ENCODE results near the gene PTPN14.

DNA sequence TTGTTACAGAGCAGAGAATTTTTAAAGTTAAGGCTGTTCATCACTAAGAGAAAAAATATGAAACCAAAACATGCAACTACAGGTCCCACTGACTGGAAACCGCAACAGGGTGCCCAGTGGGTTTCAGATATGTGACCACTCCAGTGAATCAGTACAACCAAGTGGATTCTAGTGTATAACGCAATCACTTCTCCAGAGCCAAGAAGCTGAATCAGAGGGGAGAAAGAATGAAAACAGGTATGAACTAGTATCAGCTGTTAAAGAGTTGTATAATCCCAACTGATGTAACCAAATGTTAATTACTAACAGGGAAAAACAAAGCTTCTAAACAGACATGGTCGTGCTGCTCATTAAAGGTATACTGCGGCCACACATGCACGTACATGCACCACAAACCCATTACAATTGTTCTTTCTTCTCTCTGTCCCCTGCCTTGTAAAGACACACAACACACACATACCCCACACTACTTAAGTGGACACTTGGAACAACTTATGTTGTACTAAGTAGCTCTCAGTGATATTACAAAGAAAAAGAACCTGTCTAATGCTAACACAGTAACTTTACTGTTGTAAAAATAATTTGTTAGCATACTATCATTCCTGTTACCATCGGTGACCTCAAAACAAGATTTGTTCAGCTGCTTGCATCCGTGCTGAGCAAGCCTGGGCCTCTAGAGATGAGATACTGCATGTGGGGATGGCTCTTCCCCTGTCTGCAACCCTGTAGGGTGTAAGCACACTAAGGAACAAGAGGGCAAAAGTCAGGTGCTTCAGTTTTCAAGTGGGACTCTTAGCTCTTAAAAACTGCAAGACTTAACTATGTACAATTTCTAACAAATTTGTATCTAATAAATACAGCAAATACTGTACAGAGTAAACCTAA lies 74.2 kb downstream of the PTPN14 start:
- no peak for TF ChIP-seq CTCF (IDR thresholded peaks at IDR 0.05)
- no peak for TF ChIP-seq SMAD4 (CRISPR knock-in tag; IDR thresholded peaks at IDR 0.05)
- TF ChIP-seq KAT7 (CRISPR knock-in tag; IDR thresholded peaks at IDR 0.05; ENCODE audit: borderline replicate concordance): no peak
- no peak for TF ChIP-seq ZBTB43 (CRISPR knock-in tag; IDR thresholded peaks at IDR 0.05)
- no peak for TF ChIP-seq IRF2 (CRISPR knock-in tag; IDR thresholded peaks at IDR 0.05; ENCODE audit: borderline replicate concordance, low read depth)
- no peak for TF ChIP-seq CBFB (CRISPR knock-in tag; IDR thresholded peaks at IDR 0.05; ENCODE audit: low read depth)
- TF ChIP-seq, protein P1, sequence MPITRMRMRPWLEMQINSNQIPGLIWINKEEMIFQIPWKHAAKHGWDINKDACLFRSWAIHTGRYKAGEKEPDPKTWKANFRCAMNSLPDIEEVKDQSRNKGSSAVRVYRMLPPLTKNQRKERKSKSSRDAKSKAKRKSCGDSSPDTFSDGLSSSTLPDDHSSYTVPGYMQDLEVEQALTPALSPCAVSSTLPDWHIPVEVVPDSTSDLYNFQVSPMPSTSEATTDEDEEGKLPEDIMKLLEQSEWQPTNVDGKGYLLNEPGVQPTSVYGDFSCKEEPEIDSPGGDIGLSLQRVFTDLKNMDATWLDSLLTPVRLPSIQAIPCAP (CRISPR knock-in tag; IDR thresholded peaks at IDR 0.05): no peak
- no peak for TF ChIP-seq ZNF263 (CRISPR knock-in tag; IDR thresholded peaks at IDR 0.05; ENCODE audit: low read depth)
- no peak for TF ChIP-seq ATF1 (CRISPR knock-in tag; IDR thresholded peaks at IDR 0.05)
- TF ChIP-seq, protein P2, sequence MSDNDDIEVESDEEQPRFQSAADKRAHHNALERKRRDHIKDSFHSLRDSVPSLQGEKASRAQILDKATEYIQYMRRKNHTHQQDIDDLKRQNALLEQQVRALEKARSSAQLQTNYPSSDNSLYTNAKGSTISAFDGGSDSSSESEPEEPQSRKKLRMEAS (CRISPR knock-in tag; IDR thresholded peaks at IDR 0.05): no peak
- no peak for TF ChIP-seq TP53 (CRISPR knock-in tag; IDR thresholded peaks at IDR 0.05)
- TF ChIP-seq JUN (CRISPR knock-in tag; IDR thresholded peaks at IDR 0.05): no peak
- TF ChIP-seq, protein P3, sequence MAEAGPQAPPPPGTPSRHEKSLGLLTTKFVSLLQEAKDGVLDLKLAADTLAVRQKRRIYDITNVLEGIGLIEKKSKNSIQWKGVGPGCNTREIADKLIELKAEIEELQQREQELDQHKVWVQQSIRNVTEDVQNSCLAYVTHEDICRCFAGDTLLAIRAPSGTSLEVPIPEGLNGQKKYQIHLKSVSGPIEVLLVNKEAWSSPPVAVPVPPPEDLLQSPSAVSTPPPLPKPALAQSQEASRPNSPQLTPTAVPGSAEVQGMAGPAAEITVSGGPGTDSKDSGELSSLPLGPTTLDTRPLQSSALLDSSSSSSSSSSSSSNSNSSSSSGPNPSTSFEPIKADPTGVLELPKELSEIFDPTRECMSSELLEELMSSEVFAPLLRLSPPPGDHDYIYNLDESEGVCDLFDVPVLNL (CRISPR knock-in tag; IDR thresholded peaks at IDR 0.05; ENCODE audit: borderline replicate concordance, low read depth): no peak
